Ascending aorta (tissue), 2 donors: ENCODE data around the gene CLEC16A. TPM values are rescaled to one million over a fixed set of nuclear protein-coding genes. Genes with fewer than 3 reads are reported as not detected.

ENCODE experiments used
- DNase-seq, 2 donors: peaks; one replicate each; pipeline ENCODE4 v3.0.0-alpha.2; 2019; ENCODE audit warnings: low spot score in 2 of 2
- H3K27ac ChIP-seq, 2 donors: fragments of 200-600 bp; sonication (generic); one replicate each; pipeline ENCODE4 v1.5.1; 2016 to 2017; ENCODE audit warnings: mild to moderate bottlenecking in 1 of 2
- H3K27me3 ChIP-seq: fragments of 200-600 bp; sonication (generic); one replicate; pipeline ENCODE4 v1.5.1; 2017
- H3K36me3 ChIP-seq, 2 donors: fragments of 200-600 bp; sonication (generic); one replicate each; pipeline ENCODE4 v1.5.1; 2016
- H3K4me1 ChIP-seq, 2 donors: fragments of 200-600 bp; sonication (generic); one replicate each; pipeline ENCODE4 v1.5.1; 2016 to 2017; ENCODE audit warnings: mild to moderate bottlenecking in 1 of 2
- H3K4me3 ChIP-seq, 2 donors: fragments of 200-600 bp; sonication (generic); one replicate each; pipeline ENCODE4 v1.5.1; 2016 to 2017; ENCODE audit warnings: mild to moderate bottlenecking in 1 of 2
- H3K9me3 ChIP-seq, 2 donors: fragments of 200-600 bp; sonication (generic); one replicate each; pipeline ENCODE4 v1.5.1; 2016
- CTCF ChIP-seq, 3 experiments: fragments of 200-600 bp in 2 of 3; fragments of 450-650 bp in 1 of 3; sonication (generic) in 2 of 3; IDR thresholded peaks; one replicate each; pipeline ENCODE4 v1.5.1; 2016 to 2019; ENCODE audit warnings: antibody characterized with exemption in 3 of 3, mild to moderate bottlenecking in 1 of 3, moderate library complexity in 1 of 3
- intact Hi-C: fragments of 100-400 bp; cut with DNase I; formaldehyde crosslinking; loops from one replicate; pipeline ENCODE4 v1.15.1; 2023
- total RNA-seq: library from RNA; depleted of rRNA; stranded (reverse); fragments of >200 nt; gene quantifications from one replicate; pipeline ENCODE4 v1.1.0, GENCODE V29; 2016

Gene CLEC16A
- total RNA-seq, 1 donor from 2014 or later = 16.2 TPM

GRCh38 chr16:11191665-11192064, 247.3 kb downstream of the CLEC16A start:
- Histone ChIP-seq H3K4me3 (no peak overlapping the region), H3K27ac (no peak overlapping the region), H3K27me3 (no peaks in the 10 kb centered on the region), H3K4me1 (peaks cover 11 to 14% of the 10 kb centered on the region in 2 donors), H3K9me3 (no peaks in the 10 kb centered on the region), H3K36me3 (no peaks in the 10 kb centered on the region)
- TF ChIP-seq CTCF (IDR thresholded peaks at IDR 0.05) = no peak
- intact Hi-C loops = no loop called here
- no peak for DNase-seq

GRCh38 chr16:11193494-11193893, 249.1 kb downstream of the CLEC16A start:
- H3K4me1 ChIP-seq = peaks cover 11 to 14% of the 10 kb centered on the region in 2 donors
- H3K9me3 ChIP-seq = no peaks in the 10 kb centered on the region
- H3K27ac ChIP-seq = no peak overlapping the region
- TF ChIP-seq CTCF (IDR thresholded peaks at IDR 0.05) = no peak
- no peaks in the 10 kb centered on the region for H3K36me3 ChIP-seq
- intact Hi-C loops = no loop called here
- no peak for DNase-seq
- H3K27me3 ChIP-seq = no peaks in the 10 kb centered on the region
- H3K4me3 ChIP-seq = no peak overlapping the region

DNA sequence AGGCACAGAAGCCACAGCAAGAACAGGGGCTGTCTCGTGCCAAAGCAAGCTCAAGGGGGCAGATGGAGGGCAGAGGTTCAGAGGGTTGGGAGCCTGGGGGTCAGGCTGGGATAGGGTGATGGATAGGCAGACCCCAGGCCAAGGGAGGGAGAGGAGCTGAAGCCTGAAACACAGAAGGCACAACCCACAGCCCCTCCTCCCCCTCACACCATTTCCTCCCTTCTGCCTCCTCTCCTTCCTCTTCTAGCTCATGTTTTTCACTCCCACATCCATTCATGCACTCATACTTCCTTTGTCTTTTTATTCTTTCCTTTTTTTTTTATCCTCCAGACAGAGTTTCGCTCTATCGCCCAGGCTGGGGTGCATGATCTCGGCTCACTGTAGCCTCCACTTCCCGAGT, 250.5 kb downstream of the CLEC16A start:
- Histone ChIP-seq H3K27me3 (no peaks in the 10 kb centered on the region), H3K36me3 (no peaks in the 10 kb centered on the region), H3K4me3 (no peak overlapping the region), H3K9me3 (no peaks in the 10 kb centered on the region), H3K27ac (no peak overlapping the region), H3K4me1 (peaks cover 8 to 11% of the 10 kb centered on the region in 2 donors)
- intact Hi-C loops = no loop called here
- DNase-seq = no peak
- no peak for TF ChIP-seq CTCF (IDR thresholded peaks at IDR 0.05)

DNA sequence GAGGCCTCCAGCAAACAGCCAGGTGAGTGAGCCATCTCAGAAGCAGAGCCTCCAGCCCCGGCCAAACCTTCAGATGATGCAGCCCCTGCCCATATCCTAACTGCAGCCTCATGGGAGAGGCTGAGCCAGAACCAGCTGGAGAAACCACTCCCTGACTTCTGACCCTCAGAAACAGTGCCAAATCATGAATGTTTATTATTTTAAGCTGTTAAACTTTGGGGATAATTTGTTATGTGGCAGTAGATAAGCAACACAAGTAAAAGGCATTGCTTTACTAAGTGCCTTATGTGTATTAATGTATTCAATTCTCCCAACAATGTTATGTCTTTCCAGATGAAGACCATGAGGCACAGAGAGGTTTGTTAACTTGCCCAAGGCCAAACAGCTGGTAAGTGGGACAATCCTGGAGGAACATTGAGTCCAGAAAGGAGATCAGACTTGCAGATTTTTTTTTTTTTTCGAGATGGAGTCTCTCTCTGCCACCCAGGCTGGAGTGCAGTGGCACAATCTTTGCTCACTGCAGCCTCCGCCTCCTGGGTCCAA, 252.0 kb downstream of the CLEC16A start:
- no peaks in the 10 kb centered on the region for H3K36me3 ChIP-seq
- H3K4me1 ChIP-seq = no peaks in the 10 kb centered on the region
- intact Hi-C loops = no loop called here
- TF ChIP-seq CTCF (IDR thresholded peaks at IDR 0.05) = no peak
- H3K4me3 ChIP-seq = no peak overlapping the region
- no peak overlapping the region for H3K27ac ChIP-seq
- H3K27me3 ChIP-seq = no peaks in the 10 kb centered on the region
- H3K9me3 ChIP-seq = no peaks in the 10 kb centered on the region
- no peak for DNase-seq

DNA sequence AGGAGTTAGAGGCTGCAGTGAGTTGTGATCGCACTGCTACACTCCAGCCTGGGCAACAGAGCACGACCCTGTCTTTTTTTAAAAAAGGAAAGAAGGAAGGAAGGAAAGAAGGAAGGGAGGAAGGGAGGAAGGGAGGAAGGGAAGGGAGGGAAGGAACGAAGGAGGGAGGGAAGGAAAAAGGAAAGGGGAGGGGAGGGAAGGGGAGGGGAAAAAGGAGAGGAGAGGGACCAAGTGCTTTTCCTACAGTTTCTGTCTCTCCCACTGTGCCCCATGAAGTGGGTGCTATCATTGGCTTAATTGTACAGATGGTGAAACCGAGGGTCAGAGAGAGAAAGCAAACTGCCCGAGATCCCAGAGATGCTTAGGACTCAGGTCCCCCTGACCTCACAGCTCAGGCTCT, 254.0 kb downstream of the CLEC16A start:
- Histone ChIP-seq H3K27ac (no peak overlapping the region), H3K9me3 (no peaks in the 10 kb centered on the region), H3K4me3 (no peak overlapping the region), H3K4me1 (no peaks in the 10 kb centered on the region), H3K27me3 (no peaks in the 10 kb centered on the region), H3K36me3 (no peaks in the 10 kb centered on the region)
- DNase-seq = no peak
- no peak for TF ChIP-seq CTCF (IDR thresholded peaks at IDR 0.05)
- intact Hi-C loops = no loop called here

- DNase-seq = no peak
- Histone ChIP-seq H3K36me3 (no peaks in the 10 kb centered on the region), H3K4me1 (no peaks in the 10 kb centered on the region), H3K27ac (no peak overlapping the region), H3K27me3 (no peaks in the 10 kb centered on the region), H3K9me3 (no peaks in the 10 kb centered on the region), H3K4me3 (no peak overlapping the region)
- intact Hi-C loops = no loop called here
- TF ChIP-seq CTCF (IDR thresholded peaks at IDR 0.05) = no peak
Measured at GRCh38 chr16:11198828-11199227, 254.5 kb downstream of the CLEC16A start.
